HepG2 (cell line): ENCODE data around the gene COQ9. TPM values are rescaled to one million over a fixed set of nuclear protein-coding genes. Genes with fewer than 3 reads are reported as not detected.

Experiments used
- ATAC-seq: fragments of 200-7000 bp; cut with Tn5 transposase; 3 replicates; pipeline ENCODE4 v1.9.1; 2020; ENCODE audit warnings: mild to moderate bottlenecking, moderate library complexity
- BruUV-seq: library from RNA; stranded (reverse); fragments of 400-500 nt; replicated peaks from 2 replicates; lab custom pipeline; 2021; lab: Mats Ljungman, UMichigan
- CTCF ChIA-PET: fragments of 300-600 bp; formaldehyde crosslinking; extraction: SDS; loops from one replicate; lab custom pipeline; 2021; ENCODE audit warnings: low total read pairs, inconsistent platforms, low intra/inter-chr PET ratio; lab: Yijun Ruan, JAX
- POLR2A ChIA-PET: fragments of 350-600 bp; sonication (Branson Sonifier 250); formaldehyde crosslinking; loops from one replicate; lab custom pipeline; 2020; ENCODE audit warnings: antibody characterized with exemption, inconsistent platforms; lab: Yijun Ruan, JAX
- DNase-seq: peaks from one replicate; pipeline ENCODE4 v3.0.0-alpha.2; 2015; ENCODE audit warnings: low spot score
- FAIRE-seq: peaks from 3 replicates; lab custom pipeline; 2011; peaks lifted over from hg19 to GRCh38; lab: Jason Lieb, UNC
- H2AFZ ChIP-seq: one replicate; pipeline ENCODE4 v1.6.1; 2011; ENCODE audit warnings: low read length, inconsistent platforms
- H3K27ac ChIP-seq: fragments of 300-600 bp; 3 replicates; pipeline ENCODE4 v1.8.0; 2011; ENCODE audit warnings: mixed run types, mild to moderate bottlenecking, mixed read lengths, low read length, inconsistent platforms; ENCODE audit not compliant: insufficient read depth; ENCODE audit errors: extremely low read length
- H3K27me3 ChIP-seq, 2 experiments: fragments of 200-600 bp in 1 of 2; 2 replicates in 1 of 2; 3 replicates in 1 of 2; pipeline versions ENCODE4 v1.6.0 to v1.8.0; 2011; ENCODE audit warnings: low read length in 2 of 2, mild to moderate bottlenecking in 2 of 2, moderate library complexity in 2 of 2, inconsistent platforms in 1 of 2; ENCODE audit not compliant: insufficient read depth in 2 of 2, control insufficient read depth in 1 of 2
- H3K36me3 ChIP-seq, 2 experiments: fragments of 200-600 bp in 1 of 2; replicated peaks in 1 of 2; 2 replicates in 1 of 2; 3 replicates in 1 of 2; pipeline versions ENCODE4 v1.5.1 to v1.8.0; 2011; ENCODE audit warnings: low read length in 2 of 2, inconsistent platforms in 1 of 2; ENCODE audit not compliant: insufficient read depth in 2 of 2, control insufficient read depth in 1 of 2
- H3K4me1 ChIP-seq: 2 replicates; pipeline ENCODE4 v1.5.1; 2012; ENCODE audit warnings: low read length, inconsistent platforms; ENCODE audit not compliant: insufficient read depth
- H3K4me2 ChIP-seq: 2 replicates; pipeline ENCODE4 v1.6.0; 2011; ENCODE audit warnings: low read depth, low read length, inconsistent platforms
- H3K4me3 ChIP-seq, 3 experiments: fragments of 200-600 bp in 1 of 3; sonication (generic), shearing (Covaris generic) in 1 of 3; replicated peaks in 1 of 3; 2 replicates each; pipeline ENCODE4 v1.5.1; 2011 to 2016; ENCODE audit warnings: low read length in 3 of 3, inconsistent platforms in 2 of 3, low read depth in 2 of 3, mild to moderate bottlenecking in 2 of 3, control low read depth in 1 of 3, mixed read lengths in 1 of 3; ENCODE audit not compliant: insufficient read depth in 1 of 3
- H3K79me2 ChIP-seq: one replicate; pipeline ENCODE4 v1.6.1; 2011; ENCODE audit warnings: low read length, inconsistent platforms; ENCODE audit not compliant: insufficient read depth
- H3K9ac ChIP-seq: 2 replicates; pipeline ENCODE4 v1.6.0; 2011; ENCODE audit warnings: mild to moderate bottlenecking, low read depth, low read length, inconsistent platforms; ENCODE audit not compliant: insufficient read depth
- H3K9me3 ChIP-seq: 2 replicates; pipeline ENCODE4 v1.5.1; 2012; ENCODE audit warnings: mild to moderate bottlenecking, low read length
- H4K20me1 ChIP-seq: 2 replicates; pipeline ENCODE4 v1.6.0; 2011; ENCODE audit warnings: inconsistent platforms, mild to moderate bottlenecking, low read length, moderate library complexity; ENCODE audit not compliant: insufficient read depth
- BCL3 ChIP-seq: sonication (generic); formaldehyde crosslinking; IDR thresholded peaks from 2 replicates; pipeline ENCODE4 v1.5.1; 2020; ENCODE audit warnings: mild to moderate bottlenecking, missing genetic modification reagents, moderate library complexity
- GPBP1L1 ChIP-seq: sonication (generic); formaldehyde crosslinking; IDR thresholded peaks from 2 replicates; pipeline ENCODE4 v1.5.0; 2020; ENCODE audit warnings: mild to moderate bottlenecking, missing genetic modification reagents
- HNF1B ChIP-seq: sonication (generic); formaldehyde crosslinking; IDR thresholded peaks from 2 replicates; pipeline ENCODE4 v1.5.1; 2020; ENCODE audit warnings: mild to moderate bottlenecking, moderate library complexity, missing genetic modification reagents
- NCOA2 ChIP-seq: sonication (generic); formaldehyde crosslinking; IDR thresholded peaks from 2 replicates; pipeline ENCODE4 v1.8.0; 2022; ENCODE audit warnings: inconsistent platforms
- RAD51 ChIP-seq: fragments of 450-650 bp; IDR thresholded peaks from 2 replicates; pipeline ENCODE4 v1.6.1; 2016; ENCODE audit warnings: borderline replicate concordance
- SP5 ChIP-seq: IDR thresholded peaks from 2 replicates; pipeline ENCODE4 v1.6.1; 2016; ENCODE audit warnings: low read depth, borderline replicate concordance
- TBL1XR1 ChIP-seq: fragments of 150-350 bp; IDR thresholded peaks from 2 replicates; pipeline ENCODE4 v1.6.1; 2014; ENCODE audit warnings: borderline replicate concordance, low read length; ENCODE audit not compliant: partially characterized antibody
- XRCC5 ChIP-seq: fragments of 200-400 bp; formaldehyde crosslinking; optimal IDR thresholded peaks from 2 replicates; pipeline ENCODE3; 2017; ENCODE audit warnings: mild to moderate bottlenecking, low read length
- ZNF263 ChIP-seq: sonication (generic); formaldehyde crosslinking; IDR thresholded peaks from 2 replicates; pipeline ENCODE4 v1.4.0; 2020; ENCODE audit warnings: missing genetic modification reagents
- ZNF597 ChIP-seq: sonication (generic); formaldehyde crosslinking; IDR thresholded peaks from 2 replicates; pipeline ENCODE4 v1.5.0; 2020; ENCODE audit warnings: missing genetic modification reagents
- WGBS: methylation state at CpG from one replicate; pipeline ENCODE4 v1.1.6; 2017; ENCODE audit warnings: low lambda C conversion rate; 5-methylcytosine and 5-hydroxymethylcytosine counted together
- in situ Hi-C: cut with HindIII; loops from 2 replicates; pipeline ENCODE4 v1.10.0; 2017; ENCODE audit warnings: low pct_unique_long_range_greater_than_20kb; ENCODE audit not compliant: extremely low pct_ligation_motif_present
- intact Hi-C: fragments of 100-400 bp; cut with micrococcal nuclease; formaldehyde crosslinking; loops from one replicate; pipeline ENCODE4 v1.10.0; 2022; ENCODE audit not compliant: unreplicated experiment
- polyA plus RNA-seq, 8 experiments: library from polyadenylated mRNA; depleted of rRNA in 3 of 8; stranded (reverse) in 7 of 8; unstranded in 1 of 8; fragments of >200 nt; fragmentation: Illumina TruSeq in 4 of 8; extraction: Trizol in 4 of 8; gene quantifications; 2 replicates each; pipeline versions ENCODE4 v1.2.1 to v1.2.3, GENCODE V29; 2011 to 2016; ENCODE audit warnings: low read depth in 4 of 8, missing spikeins in 1 of 8, mixed read lengths in 1 of 8; ENCODE audit not compliant: insufficient read depth in 1 of 8
- total RNA-seq, 5 experiments: library from RNA; depleted of rRNA; stranded (reverse); fragments of >200 nt; fragmentation: Illumina TruSeq; extraction: Trizol; gene quantifications; 2 replicates each; pipeline ENCODE4 v1.2.3, GENCODE V29; 2016; ENCODE audit warnings: low read depth in 1 of 5

COQ9 gene
- total and polyA plus RNA-seq, 2 of the 13 experiments (the other 11 are each of a cell fraction or from before 2014, with no cell fraction given) = 57.5 to 108 TPM

- POLR2A ChIA-PET = interaction anchor here (0.6 to 5.6 kb wide), 4 partner anchors 10 to 212 kb away, joined by 3 to 55 read pairs (median 11); partner anchors contain the start of genes CIAPIN1, COQ9 and POLR2C
- TF ChIP-seq ZNF597 (CRISPR knock-in tag) = no peak
- TF ChIP-seq HNF1B = no peak
- TF ChIP-seq SP5 (CRISPR knock-in tag) = no peak
- TF ChIP-seq BCL3 = no peak
- TF ChIP-seq RAD51 = no peak
- TF ChIP-seq XRCC5 = no peak
- TF ChIP-seq NCOA2 (CRISPR knock-in tag) = no peak
- TF ChIP-seq TBL1XR1 = no peak
- no peak for TF ChIP-seq GPBP1L1 (CRISPR knock-in tag)
- TF ChIP-seq ZNF263 (CRISPR knock-in tag) = no peak
- TF ChIP-seq, all 625 proteins: peak for 0
- in situ Hi-C loops = loop anchor here (5.0 kb wide), 1 partner anchor 39 kb away; no protein-coding TSS in a partner anchor
- intact Hi-C loops = no loop called here
- Histone ChIP-seq H3K9ac (no peak overlapping the region), H2AFZ (no peak overlapping the region), H3K27ac (no peak overlapping the region), H3K36me3 (peaks cover 13 to 18% of the 10 kb centered on the region in 2 experiments), H3K79me2 (peaks cover 21% of the 10 kb centered on the region), H4K20me1 (peaks cover 8% of the 10 kb centered on the region; the same call in 1 of the 2 replicates), H3K27me3 (no peaks in the 10 kb centered on the region), H3K9me3 (no peaks in the 10 kb centered on the region), H3K4me1 (peaks cover 84% of the 10 kb centered on the region), H3K4me2 (peak overlapping the region; percentile 93), H3K4me3 (peak overlapping the region in 1 of 3 experiments; percentile 64; a peak in 1 of 6 replicates)
- DNase-seq (no peak), FAIRE-seq (no peak), ATAC-seq (no peak)
- CTCF ChIA-PET = interaction anchor here (1.7 kb wide), 1 partner anchor 41 kb away, joined by 4 read pairs; no protein-coding TSS in a partner anchor
- WGBS = 77% methylated on average over 14 of the region's 15 CpGs
- no TSS peak for BruUV-seq
Measured at GRCh38 chr16:57478396-57479204, 31.3 kb downstream of the COQ9 start.
